PC-3 (cell line): ENCODE measurements around the gene NCAPH2.

Source experiments
- EZH2phosphoT487 ChIP-seq: fragments of 300-600 bp; sonication (generic); IDR thresholded peaks from 2 replicates; pipeline ENCODE4 v1.6.1; 2018; ENCODE audit warnings: mild to moderate bottlenecking, antibody characterized with exemption, low read length, borderline replicate concordance
- TF ChIP-seq, protein P1 (sequence below): fragments of 300-600 bp; sonication (generic); conservative IDR thresholded peaks from 2 replicates; pipeline ENCODE4 v1.5.1; 2017; ENCODE audit warnings: antibody characterized with exemption, low read depth, mild to moderate bottlenecking, low read length

GRCh38 chr22:50525104-50525857 lies 17.3 kb downstream of the NCAPH2 start, which contains the start of gene SCO2:
- TF ChIP-seq, protein P1, sequence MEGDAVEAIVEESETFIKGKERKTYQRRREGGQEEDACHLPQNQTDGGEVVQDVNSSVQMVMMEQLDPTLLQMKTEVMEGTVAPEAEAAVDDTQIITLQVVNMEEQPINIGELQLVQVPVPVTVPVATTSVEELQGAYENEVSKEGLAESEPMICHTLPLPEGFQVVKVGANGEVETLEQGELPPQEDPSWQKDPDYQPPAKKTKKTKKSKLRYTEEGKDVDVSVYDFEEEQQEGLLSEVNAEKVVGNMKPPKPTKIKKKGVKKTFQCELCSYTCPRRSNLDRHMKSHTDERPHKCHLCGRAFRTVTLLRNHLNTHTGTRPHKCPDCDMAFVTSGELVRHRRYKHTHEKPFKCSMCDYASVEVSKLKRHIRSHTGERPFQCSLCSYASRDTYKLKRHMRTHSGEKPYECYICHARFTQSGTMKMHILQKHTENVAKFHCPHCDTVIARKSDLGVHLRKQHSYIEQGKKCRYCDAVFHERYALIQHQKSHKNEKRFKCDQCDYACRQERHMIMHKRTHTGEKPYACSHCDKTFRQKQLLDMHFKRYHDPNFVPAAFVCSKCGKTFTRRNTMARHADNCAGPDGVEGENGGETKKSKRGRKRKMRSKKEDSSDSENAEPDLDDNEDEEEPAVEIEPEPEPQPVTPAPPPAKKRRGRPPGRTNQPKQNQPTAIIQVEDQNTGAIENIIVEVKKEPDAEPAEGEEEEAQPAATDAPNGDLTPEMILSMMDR: no peak; the same call in 1 of the 2 replicates
- no peak for TF ChIP-seq EZH2phosphoT487
